HCT116 (cell line): ENCODE results near the gene TRAPPC14. TPM values are rescaled to one million over a fixed set of nuclear protein-coding genes. Genes with fewer than 3 reads are reported as not detected.

Source experiments
- ATAC-seq: fragments of 200-7000 bp; cut with Tn5 transposase; 2 replicates; pipeline ENCODE4 v1.9.1; 2020; ENCODE audit warnings: mild to moderate bottlenecking, moderate library complexity
- BruUV-seq: library from RNA; stranded (reverse); fragments of 400-500 nt; replicated peaks from 2 replicates; lab custom pipeline; 2021; lab: Mats Ljungman, UMichigan
- CTCF ChIA-PET: fragments of 300-600 bp; sonication (Branson Sonifier 250); formaldehyde crosslinking; loops from one replicate; lab custom pipeline; 2021; ENCODE audit warnings: antibody characterized with exemption; lab: Charles Lee
- POLR2A ChIA-PET: fragments of 300-600, 350-600 bp; sonication (Branson Sonifier 250); formaldehyde crosslinking; loops from one replicate; lab custom pipeline; 2021; ENCODE audit warnings: antibody characterized with exemption; lab: Charles Lee
- RAD21 ChIA-PET, 2 experiments: fragments of 300-600 bp; sonication (Branson Sonifier 250); formaldehyde crosslinking; loops; one replicate each; lab custom pipeline; 2023; ENCODE audit warnings: low total read pairs in 2 of 2; ENCODE audit not compliant: uncharacterized antibody in 2 of 2, unreplicated experiment in 2 of 2, low non-redundant PET in 1 of 2; lab: Charles Lee
- DNase-seq: peaks from one replicate; pipeline ENCODE4 v3.0.0-alpha.2; 2010; ENCODE audit warnings: low read depth, low spot score
- H2AFZ ChIP-seq: fragments of 200-600 bp; shearing (Covaris generic), sonication (generic); 2 replicates; pipeline ENCODE4 v1.6.1; 2017; ENCODE audit warnings: low read depth, mixed run types, mixed read lengths, antibody characterized with exemption, low read length; ENCODE audit not compliant: poor library complexity, severe bottlenecking
- H3K27ac ChIP-seq: 2 replicates; pipeline ENCODE4 v1.5.1; 2012; ENCODE audit warnings: low read depth, low read length
- H3K27me3 ChIP-seq: fragments of 200-600 bp; sonication (generic); 2 replicates; pipeline ENCODE4 v1.6.1; 2016; ENCODE audit warnings: mixed run types, low read length, mixed read lengths; ENCODE audit not compliant: insufficient read depth
- H3K36me3 ChIP-seq, 2 experiments: fragments of 200-500 bp in 1 of 2; fragments of 200-600 bp in 1 of 2; sonication (Bioruptor generic) in 1 of 2; sonication (generic) in 1 of 2; 2 replicates each; pipeline versions ENCODE4 v1.5.1 to v1.6.1; 2014 to 2016; ENCODE audit warnings: low read length in 2 of 2, inconsistent platforms in 1 of 2, mixed read lengths in 1 of 2, mixed run types in 1 of 2; ENCODE audit not compliant: insufficient read depth in 2 of 2, control insufficient read depth in 1 of 2
- H3K4me1 ChIP-seq, 2 experiments: fragments of 200-600 bp in 1 of 2; sonication (generic) in 1 of 2; 2 replicates each; pipeline versions ENCODE4 v1.5.1 to v1.6.1; 2012 to 2017; ENCODE audit warnings: low read length in 2 of 2, inconsistent platforms in 1 of 2, mild to moderate bottlenecking in 1 of 2, mixed read lengths in 1 of 2, mixed run types in 1 of 2, moderate library complexity in 1 of 2; ENCODE audit not compliant: insufficient read depth in 2 of 2, control insufficient read depth in 1 of 2
- H3K4me2 ChIP-seq: fragments of 200-600 bp; sonication (generic); 2 replicates; pipeline ENCODE4 v1.6.1; 2017; ENCODE audit warnings: mixed run types, low read length, mixed read lengths
- H3K4me3 ChIP-seq, 2 experiments: fragments of 200-600 bp in 1 of 2; sonication (generic) in 1 of 2; replicated peaks in 1 of 2; 2 replicates each; pipeline ENCODE4 v1.5.1; 2011 to 2016; ENCODE audit warnings: low read length in 2 of 2, control low read depth in 1 of 2, low read depth in 1 of 2, mild to moderate bottlenecking in 1 of 2, mixed read lengths in 1 of 2, mixed run types in 1 of 2
- H3K79me2 ChIP-seq: fragments of 200-600 bp; sonication (generic); 2 replicates; pipeline ENCODE4 v1.6.1; 2017; ENCODE audit warnings: mild to moderate bottlenecking, mixed run types, low read length, moderate library complexity, mixed read lengths; ENCODE audit not compliant: insufficient read depth
- H3K9ac ChIP-seq: fragments of 200-600 bp; sonication (generic); 2 replicates; pipeline ENCODE4 v1.6.1; 2016; ENCODE audit warnings: low read length, mixed read lengths
- H3K9me2 ChIP-seq: fragments of 200-600 bp; sonication (generic), shearing (Covaris generic); 2 replicates; pipeline ENCODE4 v1.6.1; 2017; ENCODE audit warnings: mixed run types, mild to moderate bottlenecking, moderate library complexity; ENCODE audit not compliant: insufficient read depth
- H3K9me3 ChIP-seq, 2 experiments: fragments of 200-500 bp in 1 of 2; fragments of 200-600 bp in 1 of 2; sonication (Bioruptor generic) in 1 of 2; sonication (generic) in 1 of 2; 2 replicates each; pipeline ENCODE4 v1.6.1; 2014 to 2017; ENCODE audit warnings: low read length in 2 of 2, mixed read lengths in 2 of 2, inconsistent platforms in 1 of 2, low read depth in 1 of 2, mild to moderate bottlenecking in 1 of 2, mixed run types in 1 of 2, moderate library complexity in 1 of 2; ENCODE audit not compliant: control insufficient read depth in 1 of 2, insufficient read depth in 1 of 2
- H4K20me1 ChIP-seq: fragments of 200-600 bp; sonication (generic), shearing (Covaris generic); 2 replicates; pipeline ENCODE4 v1.6.1; 2017; ENCODE audit warnings: mixed run types, mild to moderate bottlenecking, moderate library complexity; ENCODE audit not compliant: insufficient read depth
- ATF3 ChIP-seq: IDR thresholded peaks from 2 replicates; pipeline ENCODE4 v1.6.1; 2012
- CBX3 ChIP-seq: IDR thresholded peaks from 2 replicates; pipeline ENCODE4 v1.6.1; 2012; ENCODE audit warnings: low read depth
- CEBPB ChIP-seq: IDR thresholded peaks from 2 replicates; pipeline ENCODE4 v1.6.1; 2012; ENCODE audit warnings: low read depth
- CTCF ChIP-seq, 3 experiments: fragments of 200-600 bp in 1 of 3; sonication (generic) in 1 of 3; IDR thresholded peaks in 2 of 3; conservative IDR thresholded peaks in 1 of 3; 2 replicates each; pipeline ENCODE4 v1.5.1; 2012 to 2017; ENCODE audit warnings: low read depth in 2 of 3, low read length in 2 of 3, antibody characterized with exemption in 1 of 3, borderline replicate concordance in 1 of 3, control low read depth in 1 of 3, mild to moderate bottlenecking in 1 of 3, mixed read lengths in 1 of 3, mixed run types in 1 of 3, moderate library complexity in 1 of 3; ENCODE audit not compliant: insufficient read depth in 1 of 3
- EGR1 ChIP-seq: IDR thresholded peaks from 2 replicates; pipeline ENCODE4 v1.6.1; 2012; ENCODE audit warnings: low read depth
- EZH2phosphoT487 ChIP-seq: fragments of 200-600 bp; IDR thresholded peaks from 2 replicates; pipeline ENCODE4 v1.6.1; 2018; ENCODE audit warnings: antibody characterized with exemption, borderline replicate concordance
- FOSL1 ChIP-seq: IDR thresholded peaks from 2 replicates; pipeline ENCODE4 v1.6.1; 2012; ENCODE audit warnings: low read depth
- JUND ChIP-seq: IDR thresholded peaks from 2 replicates; pipeline ENCODE4 v1.6.1; 2012
- MAX ChIP-seq: IDR thresholded peaks from 2 replicates; pipeline ENCODE4 v1.6.1; 2012
- POLR2AphosphoS5 ChIP-seq: IDR thresholded peaks from 2 replicates; pipeline ENCODE4 v1.6.1; 2011; ENCODE audit warnings: mild to moderate bottlenecking, low read depth, low read length, moderate library complexity
- RAD21 ChIP-seq: IDR thresholded peaks from 2 replicates; pipeline ENCODE4 v1.6.1; 2012; ENCODE audit warnings: low read depth, mild to moderate bottlenecking
- REST ChIP-seq: IDR thresholded peaks from 2 replicates; pipeline ENCODE4 v1.6.1; 2012; ENCODE audit warnings: low read depth
- SIN3A ChIP-seq: IDR thresholded peaks from 2 replicates; pipeline ENCODE4 v1.6.1; 2012; ENCODE audit warnings: low read depth
- SRF ChIP-seq: IDR thresholded peaks from 2 replicates; pipeline ENCODE4 v1.6.1; 2012; ENCODE audit warnings: low read depth
- TCF7L2 ChIP-seq: IDR thresholded peaks from 2 replicates; pipeline ENCODE4 v1.7.0; 2011; ENCODE audit warnings: borderline replicate concordance, inconsistent platforms; ENCODE audit not compliant: insufficient read depth, insufficient read length; ENCODE audit errors: extremely low read depth
- YY1 ChIP-seq: IDR thresholded peaks from 2 replicates; pipeline ENCODE4 v1.6.1; 2011; ENCODE audit warnings: low read length, low read depth, moderate library complexity, mild to moderate bottlenecking; ENCODE audit not compliant: insufficient replicate concordance; ENCODE audit errors: extremely low read depth
- ZFX ChIP-seq: fragments of 450-650 bp; IDR thresholded peaks from 2 replicates; pipeline ENCODE4 v1.6.1; 2017
- ZNF274 ChIP-seq: fragments of 200-500 bp; sonication (Bioruptor generic); IDR thresholded peaks from 2 replicates; pipeline ENCODE4 v1.6.1; 2014; ENCODE audit warnings: mild to moderate bottlenecking, low read depth, low read length, inconsistent platforms
- intact Hi-C: fragments of 100-400 bp; cut with micrococcal nuclease; formaldehyde crosslinking; loops from 2 replicates; pipeline ENCODE4 v1.10.0; 2022
- total RNA-seq: library from RNA; stranded (reverse); gene quantifications from one replicate; pipeline ENCODE4 v1.2.1, GENCODE V29; 2021; ENCODE audit not compliant: unreplicated experiment

Gene TRAPPC14
- total RNA-seq, 1 experiment from 2014 or later, result 23.2 TPM

- TF ChIP-seq ATF3 (no peak), MAX (no peak), FOSL1 (no peak), EGR1 (no peak), RAD21 (no peak), ZNF274 (no peak), CBX3 (no peak)
- TF ChIP-seq, all 23 proteins: peak for 0
These were observed 45.9 kb upstream of the TRAPPC14 start (continued) for GRCh38 chr7:100204454-100204853.

- ChIA-PET RAD21 (no interaction called here), POLR2A (interaction anchor here (1.1 kb wide), 1 partner anchor 9 kb away, joined by 3 read pairs; no protein-coding TSS in a partner anchor), CTCF (no interaction called here)
- Histone ChIP-seq H3K4me2 (no peak overlapping the region), H3K79me2 (no peaks in the 10 kb centered on the region), H3K4me3 (no peak overlapping the region), H3K27me3 (no peaks in the 10 kb centered on the region; the same call in 1 of the 2 replicates), H3K4me1 (no peaks in the 10 kb centered on the region), H3K9me2 (no peaks in the 10 kb centered on the region), H4K20me1 (no peaks in the 10 kb centered on the region), H3K9ac (no peak overlapping the region), H3K27ac (no peak overlapping the region), H2AFZ (no peak overlapping the region), H3K9me3 (no peaks in the 10 kb centered on the region), H3K36me3 (no peaks in the 10 kb centered on the region)
- intact Hi-C loops, result no loop called here
- TF ChIP-seq CTCF (IDR thresholded peaks at IDR 0.05 in 2 of 3, conservative IDR thresholded peaks at IDR 0.05 in 1 of 3; ENCODE audit: borderline replicate concordance in 1 of 3, insufficient read depth in 1 of 3, low read depth in 2 of 3, low read length in 2 of 3), result no peak
- no peak for TF ChIP-seq REST
- no peak for TF ChIP-seq EZH2phosphoT487
- TF ChIP-seq JUND, result no peak
- TF ChIP-seq SRF, result no peak
- no peak for TF ChIP-seq YY1
- no peak for TF ChIP-seq EGR1
- TF ChIP-seq POLR2AphosphoS5, result no peak
- TF ChIP-seq CEBPB, result no peak
- TF ChIP-seq ZNF274, result no peak
- TF ChIP-seq RAD21, result no peak
- TF ChIP-seq SIN3A, result no peak
- TF ChIP-seq TCF7L2, result no peak
- no peak for TF ChIP-seq ZFX
- no TSS peak for BruUV-seq
- no peak for ATAC-seq
- no peak for DNase-seq
These were observed 42.2 kb upstream of the TRAPPC14 start for GRCh38 chr7:100200693-100201092.
